K562 (cell line): ENCODE results near the gene STEAP3. TPM values are rescaled to one million over a fixed set of nuclear protein-coding genes. Genes with fewer than 3 reads are reported as not detected.

Source experiments
- ATAC-seq: fragments of 200-7000 bp; cut with Tn5 transposase; 3 replicates; pipeline ENCODE4 v1.9.1; 2020; ENCODE audit warnings: moderate library complexity
- BruUV-seq: library from RNA; stranded (reverse); fragments of 400-500 nt; replicated peaks from 2 replicates; lab custom pipeline; 2021; lab: Mats Ljungman, UMichigan
- CTCF ChIA-PET: fragments of 300-600 bp; formaldehyde crosslinking; extraction: SDS; loops from one replicate; lab custom pipeline; 2021; ENCODE audit warnings: low intra/inter-chr PET ratio; lab: Yijun Ruan, JAX
- POLR2A ChIA-PET: fragments of 300-600, 350-650 bp; sonication (Branson Sonifier 250); formaldehyde crosslinking; extraction: SDS; loops from one replicate; lab custom pipeline; 2021; ENCODE audit warnings: antibody characterized with exemption, inconsistent platforms; lab: Yijun Ruan, JAX
- DNase-seq, 4 experiments: peaks; one replicate each; pipeline versions ENCODE4 v3.0.0 to v3.0.0-alpha.2; 2011 to 2018; ENCODE audit warnings: low spot score in 3 of 4, mixed read lengths in 3 of 4; ENCODE audit errors: extremely low read depth in 1 of 4
- FAIRE-seq: peaks from 2 replicates; lab custom pipeline; 2011; peaks lifted over from hg19 to GRCh38; lab: Jason Lieb, UNC
- H2AFZ ChIP-seq: 2 replicates; pipeline ENCODE4 v1.6.0; 2011; ENCODE audit warnings: low read depth, low read length, control low read depth, inconsistent platforms
- H3K27ac ChIP-seq: fragments of 200-600 bp; 3 replicates; pipeline ENCODE4 v1.8.0; 2011; ENCODE audit warnings: low read depth, mild to moderate bottlenecking, control low read depth, inconsistent platforms, low read length, moderate library complexity, mixed read lengths; ENCODE audit errors: extremely low read depth
- H3K27me3 ChIP-seq, 2 experiments: fragments of 300-600 bp in 1 of 2; 2 replicates in 1 of 2; 3 replicates in 1 of 2; pipeline versions ENCODE4 v1.6.0 to v1.8.0; 2011; ENCODE audit warnings: inconsistent platforms in 2 of 2, low read length in 2 of 2, mild to moderate bottlenecking in 1 of 2, mixed read lengths in 1 of 2, moderate library complexity in 1 of 2; ENCODE audit not compliant: control insufficient read depth in 2 of 2, insufficient read depth in 2 of 2
- H3K36me3 ChIP-seq: fragments of 300-600 bp; 3 replicates; pipeline ENCODE4 v1.8.0; 2011; ENCODE audit warnings: mild to moderate bottlenecking, low read length, inconsistent platforms; ENCODE audit not compliant: control insufficient read depth, insufficient read depth
- H3K4me1 ChIP-seq, 2 experiments: fragments of 200-600 bp in 1 of 2; replicated peaks in 1 of 2; 2 replicates in 1 of 2; 3 replicates in 1 of 2; pipeline versions ENCODE4 v1.5.1 to v1.8.0; 2011; ENCODE audit warnings: inconsistent platforms in 2 of 2, low read length in 2 of 2, mild to moderate bottlenecking in 1 of 2, mixed read lengths in 1 of 2, moderate library complexity in 1 of 2; ENCODE audit not compliant: control insufficient read depth in 2 of 2, insufficient read depth in 2 of 2
- H3K4me2 ChIP-seq: 2 replicates; pipeline ENCODE4 v1.6.1; 2011; ENCODE audit warnings: low read length, control low read depth, inconsistent platforms, mixed read lengths; ENCODE audit not compliant: insufficient read depth
- H3K4me3 ChIP-seq: fragments of 200-600 bp; sonication (generic), shearing (Covaris generic); 2 replicates; pipeline ENCODE4 v1.5.1; 2016; ENCODE audit warnings: control low read depth, inconsistent platforms
- H3K79me2 ChIP-seq: fragments of 200-600 bp; 3 replicates; pipeline ENCODE4 v1.8.0; 2011; ENCODE audit warnings: low read length, inconsistent platforms; ENCODE audit not compliant: control insufficient read depth, insufficient read depth
- H3K9ac ChIP-seq, 2 experiments: 2 replicates each; pipeline versions ENCODE4 v1.6.0 to v1.6.1; 2011; ENCODE audit warnings: low read depth in 2 of 2, low read length in 2 of 2, control low read depth in 1 of 2, inconsistent platforms in 1 of 2, mild to moderate bottlenecking in 1 of 2, mixed read lengths in 1 of 2; ENCODE audit not compliant: insufficient read depth in 1 of 2
- H3K9me1 ChIP-seq: one replicate; pipeline ENCODE4 v1.6.0; 2011; ENCODE audit warnings: inconsistent platforms, mild to moderate bottlenecking, low read length, moderate library complexity; ENCODE audit not compliant: control insufficient read depth, insufficient read depth
- H3K9me3 ChIP-seq: replicated peaks from 2 replicates; pipeline ENCODE4 v1.5.1; 2011; ENCODE audit warnings: low read depth, low read length, inconsistent platforms; ENCODE audit not compliant: control insufficient read depth, insufficient read depth
- H4K20me1 ChIP-seq: replicated peaks from 2 replicates; pipeline ENCODE4 v1.6.1; 2011; ENCODE audit warnings: low read length, inconsistent platforms, mixed read lengths; ENCODE audit not compliant: control insufficient read depth, insufficient read depth
- ELF1 ChIP-seq: fragments of 200-800 bp; sonication (Bioruptor generic); IDR thresholded peaks from 2 replicates; pipeline ENCODE4 v1.6.1; 2016; ENCODE audit warnings: missing genetic modification characterization, missing compliant biosample characterization
- ELF2 ChIP-seq: fragments of 250-450 bp; sonication (Bioruptor Pico); IDR thresholded peaks from 2 replicates; pipeline ENCODE4 v1.5.0; 2021; ENCODE audit warnings: mild to moderate bottlenecking
- MAZ ChIP-seq, 2 experiments: fragments of 450-650 bp in 1 of 2; sonication (generic) in 1 of 2; formaldehyde crosslinking; IDR thresholded peaks in 1 of 2; conservative IDR thresholded peaks in 1 of 2; 2 replicates each; pipeline versions ENCODE4 v1.4.0 to v1.5.0; 2020; ENCODE audit warnings: mild to moderate bottlenecking in 1 of 2, missing genetic modification reagents in 1 of 2
- MTA3 ChIP-seq: fragments of 450-650 bp; formaldehyde crosslinking; IDR thresholded peaks from 2 replicates; pipeline ENCODE4 v1.6.1; 2017; ENCODE audit warnings: mild to moderate bottlenecking, borderline replicate concordance
- PHTF2 ChIP-seq: fragments of 250-450 bp; sonication (Bioruptor Pico); IDR thresholded peaks from 2 replicates; pipeline ENCODE4 v1.5.0; 2021; ENCODE audit warnings: mild to moderate bottlenecking
- SMAD1 ChIP-seq: fragments of 150-350 bp; IDR thresholded peaks from 2 replicates; pipeline ENCODE4 v1.6.1; 2014; ENCODE audit warnings: low read length, low read depth; ENCODE audit not compliant: partially characterized antibody
- ZFP30 ChIP-seq: fragments of 250-450 bp; sonication (Bioruptor Pico); IDR thresholded peaks from 2 replicates; pipeline ENCODE4 v1.8.0; 2022; ENCODE audit warnings: moderate library complexity, mild to moderate bottlenecking, inconsistent platforms, borderline replicate concordance
- ZKSCAN3 ChIP-seq: fragments of 250-450 bp; sonication (Bioruptor Pico); IDR thresholded peaks from 2 replicates; pipeline ENCODE4 v1.4.0; 2020
- ZNF165 ChIP-seq: fragments of 250-450 bp; sonication (Bioruptor Pico); IDR thresholded peaks from 2 replicates; pipeline ENCODE4 v1.4.0; 2020; ENCODE audit warnings: borderline replicate concordance
- WGBS: fragments of 100-300 bp; shearing (Covaris generic); methylation state at CpG from one replicate; pipeline ENCODE4 v1.1.6; 2016; ENCODE audit warnings: low coverage, mixed read lengths; ENCODE audit not compliant: insufficient coverage; ENCODE audit errors: missing lambda C conversion rate; 5-methylcytosine and 5-hydroxymethylcytosine counted together
- in situ Hi-C: fragments of 300-500 bp; cut with MboI; formaldehyde crosslinking; loops from 4 replicates; pipeline ENCODE4 v1.15.0; 2018; ENCODE audit warnings: inconsistent platforms, mixed read lengths
- intact Hi-C: fragments of 100-400 bp; cut with micrococcal nuclease; formaldehyde crosslinking; loops from 2 replicates; pipeline ENCODE4 v1.14.2; 2022
- polyA plus RNA-seq, 8 experiments: library from polyadenylated mRNA; depleted of rRNA in 4 of 8; stranded (reverse) in 5 of 8; unstranded in 3 of 8; fragments of >200 nt; fragmentation: Nextera tagmentation in 2 of 8; fragmentation: Illumina TruSeq in 1 of 8; extraction: Ambion mirVana in 2 of 8; extraction: Trizol in 1 of 8; gene quantifications; 2 replicates each; pipeline versions ENCODE4 v1.2.1 to v1.2.3, GENCODE V29; 2011 to 2014; ENCODE audit warnings: inconsistent platforms in 1 of 8, missing spikeins in 1 of 8
- total RNA-seq, 7 experiments: library from RNA; depleted of rRNA in 6 of 7; stranded (reverse); fragments of >200 nt in 6 of 7; fragmentation: Illumina TruSeq in 2 of 7; extraction: Trizol in 2 of 7; gene quantifications; 2 replicates each; pipeline versions ENCODE4 v1.2.1 to v1.2.3, GENCODE V29; 2011 to 2021; ENCODE audit warnings: low replicate concordance in 1 of 7
- TF ChIP-seq, protein P1 (sequence below), 2 experiments: fragments of 450-650 bp in 1 of 2; sonication (generic) in 1 of 2; formaldehyde crosslinking in 1 of 2; IDR thresholded peaks; 2 replicates each; pipeline versions ENCODE4 v1.7.1 to v1.9.0; 2016 to 2022; ENCODE audit warnings: inconsistent platforms in 1 of 2, mild to moderate bottlenecking in 1 of 2, missing genetic modification reagents in 1 of 2

STEAP3 gene
- total and polyA plus RNA-seq, 9 of the 15 experiments (the other 6 are each of a cell fraction or from before 2014, with no cell fraction given): 1.8 to 31.6 (median 9.0) TPM

DNA sequence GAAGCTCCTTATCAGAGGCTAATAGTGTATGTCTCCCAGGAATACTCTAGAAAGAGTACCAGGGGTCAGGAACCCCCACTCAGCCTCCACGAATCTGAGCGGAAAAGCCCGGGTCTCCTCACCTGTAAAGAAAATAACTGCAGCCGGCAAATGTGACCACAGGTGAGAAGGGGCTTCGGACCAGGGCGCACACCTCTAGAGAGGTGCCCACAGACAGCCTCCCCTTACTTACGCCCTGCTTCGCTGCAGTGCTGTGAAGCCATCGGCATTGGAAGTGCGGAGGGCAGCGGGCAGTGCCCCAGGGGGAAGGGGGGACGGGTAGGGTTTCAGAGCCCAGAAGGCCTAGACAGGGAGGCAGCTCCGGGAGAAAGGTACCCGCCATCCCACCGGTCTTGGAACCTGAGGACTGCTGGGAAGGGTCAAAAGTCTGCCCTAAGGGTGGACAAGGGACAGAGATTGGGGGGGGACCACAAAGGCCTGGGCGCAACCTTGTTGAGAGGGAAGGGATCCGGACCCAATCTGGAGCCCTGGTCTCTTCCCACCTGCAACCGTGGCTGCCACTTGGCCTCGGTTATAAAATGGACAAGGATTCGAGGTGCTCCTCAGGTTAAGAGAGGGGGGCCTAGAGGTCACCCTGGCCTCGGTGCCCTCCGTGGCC, 642 bp upstream of the STEAP3 start:
- Histone ChIP-seq H3K4me2 (peak overlapping the region; percentile 71), H3K9me3 (no peaks in the 10 kb centered on the region), H4K20me1 (peaks cover 3% of the 10 kb centered on the region), H3K79me2 (peaks cover 26% of the 10 kb centered on the region), H3K4me1 (peaks cover 22 to 29% of the 10 kb centered on the region in 2 experiments), H3K27me3 (peaks cover 0 to 7% of the 10 kb centered on the region in 2 experiments; a peak in 1 of 5 replicates), H3K36me3 (peaks cover 11% of the 10 kb centered on the region; the same call in 2 of the 3 replicates), H3K27ac (no peak overlapping the region), H3K4me3 (peak overlapping the region; percentile 63), H3K9me1 (peaks cover 3% of the 10 kb centered on the region), H2AFZ (peak overlapping the region; percentile 84), H3K9ac (peak overlapping the region; percentile 71 to 73)
- ATAC-seq (no peak), FAIRE-seq (no peak), DNase-seq (no peak)
- intact Hi-C loops: no loop called here
- CTCF ChIA-PET: no interaction called here
- POLR2A ChIA-PET: interaction anchor here (0.5 to 1.4 kb wide), 2 partner anchors 18 to 856 kb away, joined by 3 to 4 read pairs; no protein-coding TSS in a partner anchor
- BruUV-seq: TSS peak; percentile 69
- 33% methylated on average over 17 of the region's 22 CpGs for WGBS
- in situ Hi-C loops: no loop called here
- TF ChIP-seq MAZ (CRISPR knock-in tag; conservative IDR thresholded peaks at IDR 0.05 in 1 of 2, IDR thresholded peaks at IDR 0.05 in 1 of 2) (no peak), ZKSCAN3 (CRISPR knock-in tag) (no peak), MTA3 (no peak), ZFP30 (CRISPR knock-in tag) (no peak), PHTF2 (CRISPR knock-in tag) (no peak), ELF2 (CRISPR knock-in tag) (peak; percentile 8; the same call in 1 of the 2 replicates), ELF1 (tag) (0 out of 2 replicates have a peak, but pooled peaks have one; percentile 17), SMAD1 (no peak), ZNF165 (CRISPR knock-in tag) (no peak)
- TF ChIP-seq, protein P1, sequence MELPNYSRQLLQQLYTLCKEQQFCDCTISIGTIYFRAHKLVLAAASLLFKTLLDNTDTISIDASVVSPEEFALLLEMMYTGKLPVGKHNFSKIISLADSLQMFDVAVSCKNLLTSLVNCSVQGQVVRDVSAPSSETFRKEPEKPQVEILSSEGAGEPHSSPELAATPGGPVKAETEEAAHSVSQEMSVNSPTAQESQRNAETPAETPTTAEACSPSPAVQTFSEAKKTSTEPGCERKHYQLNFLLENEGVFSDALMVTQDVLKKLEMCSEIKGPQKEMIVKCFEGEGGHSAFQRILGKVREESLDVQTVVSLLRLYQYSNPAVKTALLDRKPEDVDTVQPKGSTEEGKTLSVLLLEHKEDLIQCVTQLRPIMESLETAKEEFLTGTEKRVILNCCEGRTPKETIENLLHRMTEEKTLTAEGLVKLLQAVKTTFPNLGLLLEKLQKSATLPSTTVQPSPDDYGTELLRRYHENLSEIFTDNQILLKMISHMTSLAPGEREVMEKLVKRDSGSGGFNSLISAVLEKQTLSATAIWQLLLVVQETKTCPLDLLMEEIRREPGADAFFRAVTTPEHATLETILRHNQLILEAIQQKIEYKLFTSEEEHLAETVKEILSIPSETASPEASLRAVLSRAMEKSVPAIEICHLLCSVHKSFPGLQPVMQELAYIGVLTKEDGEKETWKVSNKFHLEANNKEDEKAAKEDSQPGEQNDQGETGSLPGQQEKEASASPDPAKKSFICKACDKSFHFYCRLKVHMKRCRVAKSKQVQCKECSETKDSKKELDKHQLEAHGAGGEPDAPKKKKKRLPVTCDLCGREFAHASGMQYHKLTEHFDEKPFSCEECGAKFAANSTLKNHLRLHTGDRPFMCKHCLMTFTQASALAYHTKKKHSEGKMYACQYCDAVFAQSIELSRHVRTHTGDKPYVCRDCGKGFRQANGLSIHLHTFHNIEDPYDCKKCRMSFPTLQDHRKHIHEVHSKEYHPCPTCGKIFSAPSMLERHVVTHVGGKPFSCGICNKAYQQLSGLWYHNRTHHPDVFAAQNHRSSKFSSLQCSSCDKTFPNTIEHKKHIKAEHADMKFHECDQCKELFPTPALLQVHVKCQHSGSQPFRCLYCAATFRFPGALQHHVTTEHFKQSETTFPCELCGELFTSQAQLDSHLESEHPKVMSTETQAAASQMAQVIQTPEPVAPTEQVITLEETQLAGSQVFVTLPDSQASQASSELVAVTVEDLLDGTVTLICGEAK (IDR thresholded peaks at IDR 0.05): no peak
- TF ChIP-seq, protein P1 (CRISPR knock-in tag; IDR thresholded peaks at IDR 0.05): no peak
